CD4-positive, CD25-positive, alpha-beta regulatory T cell (primary cell): ENCODE data around the gene ZNF525. TPM values are rescaled to one million over a fixed set of nuclear protein-coding genes. Genes with fewer than 3 reads are reported as not detected.
"Not testable (repeated sequence)": the region's sequence is repeated elsewhere in the genome, so short reads cannot be mapped to it uniquely, and the experiment has no call there.

ENCODE experiments used
- ATAC-seq, 2 donors: fragments of 150-1000 bp; cut with Tn5 transposase; one replicate each; pipeline ENCODE4 v1.10.0; 2021; ENCODE audit warnings: low read depth in 2 of 2, moderate number of reproducible peaks in 2 of 2, moderate library complexity in 1 of 2
- DNase-seq, 3 donors: peaks; one replicate each; pipeline versions ENCODE4 v3.0.0 to v3.0.0-alpha.2; 2012 to 2022; ENCODE audit warnings: mixed read lengths in 1 of 3
- H3K27ac ChIP-seq: one replicate; pipeline ENCODE4 v1.7.0; 2013; ENCODE audit warnings: mild to moderate bottlenecking, low read length; ENCODE audit not compliant: insufficient read depth, poor library complexity, severe bottlenecking
- H3K27me3 ChIP-seq: one replicate; pipeline ENCODE4 v1.7.0; 2013; ENCODE audit warnings: low read length; ENCODE audit not compliant: control insufficient read depth, insufficient read depth
- H3K36me3 ChIP-seq: one replicate; pipeline ENCODE4 v1.7.0; 2013; ENCODE audit warnings: mild to moderate bottlenecking, low read length, moderate library complexity; ENCODE audit not compliant: control insufficient read depth, insufficient read depth
- H3K4me1 ChIP-seq: 2 replicates; pipeline ENCODE4 v1.7.0; 2013; ENCODE audit warnings: mild to moderate bottlenecking, low read length; ENCODE audit not compliant: insufficient read depth, control insufficient read depth, poor library complexity, severe bottlenecking
- H3K4me3 ChIP-seq: one replicate; pipeline ENCODE4 v1.7.0; 2013; ENCODE audit warnings: low read depth, mild to moderate bottlenecking, low read length, moderate library complexity
- H3K9me3 ChIP-seq, 2 experiments: 1 replicate in 1 of 2; 2 replicates in 1 of 2; pipeline ENCODE4 v1.7.0; 2013; ENCODE audit warnings: low read length in 2 of 2, mild to moderate bottlenecking in 1 of 2, moderate library complexity in 1 of 2; ENCODE audit not compliant: control insufficient read depth in 2 of 2
- H3K27ac Mint-ChIP-seq, 3 donors: one replicate each; pipeline ENCODE4 v1.8.0; 2020 to 2022; ENCODE audit warnings: mild to moderate bottlenecking in 3 of 3, mixed read lengths in 3 of 3, moderate library complexity in 2 of 3
- H3K27me3 Mint-ChIP-seq: one replicate; pipeline ENCODE4 v1.8.0; 2022; ENCODE audit warnings: mild to moderate bottlenecking, mixed read lengths
- H3K36me3 Mint-ChIP-seq: one replicate; pipeline ENCODE4 v1.8.0; 2020; ENCODE audit warnings: mixed read lengths
- H3K4me1 Mint-ChIP-seq, 4 donors: one replicate each; pipeline ENCODE4 v1.8.0; 2020 to 2022; ENCODE audit warnings: mixed read lengths in 4 of 4, mild to moderate bottlenecking in 1 of 4
- H3K4me3 Mint-ChIP-seq, 4 donors: one replicate each; pipeline ENCODE4 v1.8.0; 2020 to 2022; ENCODE audit warnings: mild to moderate bottlenecking in 4 of 4, mixed read lengths in 4 of 4, moderate library complexity in 3 of 4
- H3K9me3 Mint-ChIP-seq, 7 donors: one replicate each; pipeline ENCODE4 v1.8.0; 2020 to 2022; ENCODE audit warnings: mixed read lengths in 7 of 7, mild to moderate bottlenecking in 3 of 7, moderate library complexity in 2 of 7
- polyA plus RNA-seq, 4 donors: library from polyadenylated mRNA; unstranded; fragments of 300-500 nt; fragmentation: Illumina TruSeq; gene quantifications; one replicate each; pipeline ENCODE4 v1.2.3, GENCODE V29; 2021
- total RNA-seq: library from RNA; stranded (reverse); gene quantifications from one replicate; pipeline ENCODE4 v1.2.3, GENCODE V29; 2022

The ZNF525 gene
- total and polyA plus RNA-seq, 5 donors from 2014 or later, result 4.0 to 11.7 (median 6.8) TPM

DNA sequence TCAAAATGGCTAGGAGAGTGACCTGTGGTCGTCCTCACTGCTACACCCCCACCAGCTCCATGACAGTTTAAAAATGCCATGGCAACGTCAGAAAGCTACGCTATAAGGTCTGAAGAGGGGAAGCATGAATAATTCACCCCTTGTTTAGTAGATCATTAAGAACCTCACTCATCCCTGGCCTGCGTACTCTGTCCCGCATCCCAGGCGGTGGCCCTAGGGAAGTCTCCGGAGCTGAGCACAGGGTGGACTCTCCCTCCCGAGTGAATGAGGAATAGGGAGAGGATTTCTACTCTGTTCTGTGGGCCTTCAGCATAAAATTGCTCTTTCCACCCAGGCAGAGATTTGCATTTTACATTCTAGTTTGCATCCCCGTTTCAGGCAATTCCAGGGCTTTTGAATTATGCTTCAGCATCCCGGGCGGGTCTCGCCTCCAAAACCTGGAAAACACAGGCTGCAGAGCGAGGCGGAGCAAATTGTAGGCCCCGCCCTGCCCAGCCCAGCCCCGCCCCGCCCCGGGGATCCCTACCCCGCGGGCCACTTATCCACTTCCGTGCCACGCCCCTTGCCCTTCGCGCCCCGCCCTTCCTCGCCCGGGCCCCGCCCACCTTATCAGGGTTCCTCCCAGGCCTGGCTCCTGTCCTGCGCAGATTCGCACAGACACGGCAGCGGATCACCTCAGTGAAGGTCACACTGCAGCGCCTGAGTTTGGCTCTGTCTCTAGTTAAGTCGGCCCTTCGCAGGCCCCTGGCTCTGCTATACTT lies 7.5 kb upstream of the ZNF525 start:
- no peak for DNase-seq
- Mint-ChIP-seq H3K27ac (no peak overlapping the region), H3K4me1 (peaks cover 0 to 6% (median 0%) of the 10 kb centered on the region in 4 donors), H3K9me3 (peaks cover 0 to 47% (median 15%) of the 10 kb centered on the region in 7 donors), H3K4me3 (no peak overlapping the region), H3K36me3 (peaks cover 4% of the 10 kb centered on the region), H3K27me3 (no peaks in the 10 kb centered on the region)
- Histone ChIP-seq H3K36me3 (no peaks in the 10 kb centered on the region), H3K27me3 (no peaks in the 10 kb centered on the region), H3K27ac (no peak overlapping the region), H3K4me3 (peak overlapping the region; percentile 7), H3K9me3 (peaks cover 39 to 59% of the 10 kb centered on the region in 2 experiments), H3K4me1 (no peaks in the 10 kb centered on the region)
- no peak for ATAC-seq

GRCh38 chr19:53360056-53360455 lies 5.4 kb upstream of the ZNF525 start:
- H3K9me3 ChIP-seq, result peaks cover 18 to 39% of the 10 kb centered on the region in 2 experiments
- not testable (repeated sequence) for H3K27ac ChIP-seq, H3K27me3 ChIP-seq, H3K4me3 ChIP-seq, H3K36me3 ChIP-seq, H3K27ac Mint-ChIP-seq, H3K4me1 Mint-ChIP-seq, H3K27me3 Mint-ChIP-seq, H3K4me3 Mint-ChIP-seq, H3K36me3 Mint-ChIP-seq, ATAC-seq, DNase-seq, H3K4me1 ChIP-seq
- peaks cover 0 to 32% (median 9%) of the 10 kb centered on the region in 7 donors for H3K9me3 Mint-ChIP-seq

GRCh38 chr19:53365899-53366493 lies 491 bp downstream of the ZNF525 start:
- H3K36me3 ChIP-seq, result peaks cover 3% of the 10 kb centered on the region
- H3K27ac ChIP-seq, result peak overlapping the region; percentile 82
- H3K4me3 ChIP-seq, result peak overlapping the region; percentile 81
- Mint-ChIP-seq H3K4me1 (peaks cover 0 to 31% (median 20%) of the 10 kb centered on the region in 4 donors), H3K27me3 (no peaks in the 10 kb centered on the region), H3K36me3 (peaks cover 19% of the 10 kb centered on the region), H3K27ac (peak overlapping the region; percentile 94 to 98 (median 98)), H3K4me3 (peak overlapping the region; percentile 95 to 97 (median 96)), H3K9me3 (peaks cover 0 to 14% (median 8%) of the 10 kb centered on the region in 7 donors)
- peaks cover 21% of the 10 kb centered on the region for H3K4me1 ChIP-seq
- no peaks in the 10 kb centered on the region for H3K27me3 ChIP-seq
- H3K9me3 ChIP-seq, result peaks cover 10 to 23% of the 10 kb centered on the region in 2 experiments
- DNase-seq (peak in 1 of 3 donors; percentile 24), ATAC-seq (peak; percentile 23 to 24)

DNA sequence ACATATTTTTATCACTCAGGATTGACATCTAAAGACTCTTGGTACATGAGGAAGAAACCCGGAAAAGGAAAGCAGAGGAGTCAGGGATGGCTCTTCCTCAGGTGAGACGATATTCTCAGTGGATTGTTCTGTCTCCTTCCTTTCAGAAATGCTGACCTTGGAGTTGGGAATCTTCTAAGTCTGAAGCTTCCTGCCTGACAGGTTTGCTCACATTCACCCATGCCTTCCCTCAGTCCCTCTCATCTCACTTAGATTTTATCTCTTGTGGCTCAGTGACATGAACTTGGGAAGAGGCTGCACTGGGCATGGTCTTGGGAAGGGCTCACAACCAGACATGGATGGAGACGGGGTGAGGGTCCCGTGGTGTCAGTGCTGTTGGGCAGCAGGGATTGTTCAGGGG lies 6.7 kb downstream of the ZNF525 start:
- Histone ChIP-seq H3K9me3 (peaks cover 20 to 55% of the 10 kb centered on the region in 2 experiments), H3K4me1 (no peaks in the 10 kb centered on the region), H3K36me3 (peaks cover 40% of the 10 kb centered on the region), H3K27me3 (no peaks in the 10 kb centered on the region), H3K27ac (no peak overlapping the region), H3K4me3 (no peak overlapping the region)
- Mint-ChIP-seq H3K27ac (no peak overlapping the region), H3K27me3 (peaks cover 4% of the 10 kb centered on the region), H3K36me3 (peaks cover 67% of the 10 kb centered on the region), H3K9me3 (peaks cover 4 to 47% (median 16%) of the 10 kb centered on the region in 7 donors), H3K4me3 (peak overlapping the region in 1 of 4 donors; percentile 27), H3K4me1 (peaks cover 4 to 19% (median 7%) of the 10 kb centered on the region in 4 donors)
- ATAC-seq (no peak), DNase-seq (no peak)

DNA sequence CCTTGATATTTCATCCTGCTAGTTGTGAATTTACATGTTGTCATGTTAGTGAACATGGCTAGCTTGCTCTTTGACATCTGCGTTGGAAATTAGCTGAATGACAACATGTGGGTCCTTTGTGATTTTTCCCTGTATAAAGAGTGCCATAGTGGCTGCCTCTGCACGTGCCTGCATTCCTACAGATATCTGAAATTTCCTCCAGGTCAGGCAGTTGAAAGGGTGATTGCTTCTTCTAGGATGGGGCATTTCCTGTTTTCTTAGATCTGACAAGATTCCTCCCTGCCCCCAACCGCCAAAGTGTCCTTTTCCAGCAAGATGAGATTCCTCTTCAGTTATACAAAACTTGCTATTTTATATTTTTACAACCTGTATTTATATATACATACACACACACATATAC lies 8.8 kb downstream of the ZNF525 start:
- Mint-ChIP-seq H3K4me3 (no peak overlapping the region), H3K27me3 (peaks cover 4% of the 10 kb centered on the region), H3K36me3 (peaks cover 75% of the 10 kb centered on the region), H3K9me3 (peaks cover 4 to 59% (median 14%) of the 10 kb centered on the region in 7 donors), H3K27ac (no peak overlapping the region), H3K4me1 (peaks cover 0 to 5% (median 2%) of the 10 kb centered on the region in 4 donors)
- Histone ChIP-seq H3K27me3 (no peaks in the 10 kb centered on the region), H3K36me3 (peaks cover 58% of the 10 kb centered on the region), H3K27ac (no peak overlapping the region), H3K4me3 (no peak overlapping the region), H3K4me1 (no peaks in the 10 kb centered on the region), H3K9me3 (peaks cover 21 to 63% of the 10 kb centered on the region in 2 experiments)
- ATAC-seq, result no peak
- no peak for DNase-seq

DNA sequence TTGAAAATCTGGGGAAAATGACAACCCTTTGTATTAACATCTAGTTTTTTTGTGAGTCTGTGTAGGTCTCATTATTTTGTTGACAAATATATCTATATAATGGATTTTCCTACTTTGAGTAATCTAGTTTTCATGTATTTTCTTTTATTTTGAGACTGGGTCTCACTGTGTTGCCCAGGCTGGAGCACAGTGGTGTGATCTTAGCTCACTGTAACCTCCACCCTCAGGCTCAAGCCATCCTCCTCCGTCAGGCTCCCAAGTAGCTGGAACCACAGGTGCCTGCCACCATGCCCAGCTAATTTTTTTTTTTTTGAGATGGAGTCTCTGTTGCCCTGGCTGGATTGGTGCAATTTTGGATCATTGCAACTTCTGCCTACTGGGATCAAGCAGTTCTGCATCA lies 9.2 kb downstream of the ZNF525 start:
- H3K36me3 ChIP-seq, result peaks cover 63% of the 10 kb centered on the region
- Mint-ChIP-seq H3K4me3 (no peak overlapping the region), H3K36me3 (peaks cover 76% of the 10 kb centered on the region), H3K27ac (no peak overlapping the region), H3K9me3 (peaks cover 4 to 62% (median 16%) of the 10 kb centered on the region in 7 donors), H3K4me1 (peaks cover 0 to 5% (median 2%) of the 10 kb centered on the region in 4 donors), H3K27me3 (peaks cover 4% of the 10 kb centered on the region)
- DNase-seq, result no peak
- ATAC-seq, result no peak
- no peaks in the 10 kb centered on the region for H3K4me1 ChIP-seq
- H3K27ac ChIP-seq, result no peak overlapping the region
- H3K27me3 ChIP-seq, result no peaks in the 10 kb centered on the region
- H3K9me3 ChIP-seq, result peaks cover 25 to 67% of the 10 kb centered on the region in 2 experiments
- H3K4me3 ChIP-seq, result no peak overlapping the region

DNA sequence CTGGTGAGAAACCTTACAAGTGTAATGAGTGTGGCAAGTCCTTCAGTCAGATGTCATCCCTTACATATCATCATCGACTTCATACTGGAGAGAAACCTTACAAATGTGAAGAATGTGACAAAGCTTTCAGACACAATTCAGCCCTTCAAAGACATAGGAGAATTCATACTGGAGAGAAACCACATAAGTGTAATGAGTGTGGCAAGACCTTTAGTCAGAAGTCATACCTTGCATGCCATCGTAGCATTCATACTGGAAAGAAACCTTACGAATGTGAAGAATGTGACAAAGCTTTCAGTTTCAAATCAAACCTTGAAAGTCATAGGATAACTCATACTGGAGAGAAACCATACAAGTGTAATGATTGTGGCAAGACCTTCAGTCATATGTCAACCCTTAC lies 15.9 kb downstream of the ZNF525 start:
- Mint-ChIP-seq H3K4me3 (no peak overlapping the region), H3K9me3 (peaks cover 0 to 95% (median 40%) of the 10 kb centered on the region in 7 donors), H3K36me3 (peaks cover 77% of the 10 kb centered on the region), H3K27ac (no peak overlapping the region), H3K27me3 (no peaks in the 10 kb centered on the region), H3K4me1 (no peaks in the 10 kb centered on the region)
- H3K27me3 ChIP-seq, result no peaks in the 10 kb centered on the region
- ATAC-seq (no peak), DNase-seq (no peak)
- peak overlapping the region; percentile 8 for H3K4me3 ChIP-seq
- H3K4me1 ChIP-seq, result no peaks in the 10 kb centered on the region
- H3K36me3 ChIP-seq, result peaks cover 54% of the 10 kb centered on the region
- peaks cover 85 to 100% of the 10 kb centered on the region in 2 experiments for H3K9me3 ChIP-seq
- no peak overlapping the region for H3K27ac ChIP-seq
